Ishikawa (cell line): ENCODE measurements around the gene CROCC2.

Experiments
- CEBPB ChIP-seq: IDR thresholded peaks from 2 replicates; pipeline ENCODE4 v1.6.1; 2012
- CREB1 ChIP-seq: IDR thresholded peaks from 2 replicates; pipeline ENCODE4 v1.6.1; 2012; ENCODE audit warnings: low read depth
- EGR1 ChIP-seq: IDR thresholded peaks from 2 replicates; pipeline ENCODE4 v1.6.1; 2012
- EP300 ChIP-seq: IDR thresholded peaks from 2 replicates; pipeline ENCODE4 v1.6.1; 2012; ENCODE audit warnings: borderline replicate concordance
- FOXM1 ChIP-seq: IDR thresholded peaks from 2 replicates; pipeline ENCODE4 v1.6.1; 2012; ENCODE audit warnings: low read depth, borderline replicate concordance
- NFIC ChIP-seq: IDR thresholded peaks from 2 replicates; pipeline ENCODE4 v1.6.1; 2012
- RAD21 ChIP-seq: IDR thresholded peaks from 2 replicates; pipeline ENCODE4 v1.6.1; 2012; ENCODE audit warnings: low read depth
- TAF1 ChIP-seq: IDR thresholded peaks from 2 replicates; pipeline ENCODE4 v1.6.1; 2012; ENCODE audit warnings: low read depth, mild to moderate bottlenecking
- TCF12 ChIP-seq: IDR thresholded peaks from 2 replicates; pipeline ENCODE4 v1.6.1; 2012; ENCODE audit warnings: low read depth
- TEAD4 ChIP-seq: IDR thresholded peaks from 2 replicates; pipeline ENCODE4 v1.6.1; 2012
- YY1 ChIP-seq: IDR thresholded peaks from 2 replicates; pipeline ENCODE4 v1.6.1; 2012; ENCODE audit warnings: low read depth
- ZBTB7A ChIP-seq: IDR thresholded peaks from 2 replicates; pipeline ENCODE4 v1.6.1; 2012; ENCODE audit warnings: low read depth
- TF ChIP-seq, protein P1 (sequence below): IDR thresholded peaks from 2 replicates; pipeline ENCODE4 v1.6.1; 2012
- TF ChIP-seq, protein P2 (sequence below): IDR thresholded peaks from 2 replicates; pipeline ENCODE4 v1.6.1; 2012; ENCODE audit warnings: low read depth, mild to moderate bottlenecking
- TF ChIP-seq, protein P3 (sequence below): IDR thresholded peaks from 2 replicates; pipeline ENCODE4 v1.6.1; 2012

Gene CROCC2

DNA sequence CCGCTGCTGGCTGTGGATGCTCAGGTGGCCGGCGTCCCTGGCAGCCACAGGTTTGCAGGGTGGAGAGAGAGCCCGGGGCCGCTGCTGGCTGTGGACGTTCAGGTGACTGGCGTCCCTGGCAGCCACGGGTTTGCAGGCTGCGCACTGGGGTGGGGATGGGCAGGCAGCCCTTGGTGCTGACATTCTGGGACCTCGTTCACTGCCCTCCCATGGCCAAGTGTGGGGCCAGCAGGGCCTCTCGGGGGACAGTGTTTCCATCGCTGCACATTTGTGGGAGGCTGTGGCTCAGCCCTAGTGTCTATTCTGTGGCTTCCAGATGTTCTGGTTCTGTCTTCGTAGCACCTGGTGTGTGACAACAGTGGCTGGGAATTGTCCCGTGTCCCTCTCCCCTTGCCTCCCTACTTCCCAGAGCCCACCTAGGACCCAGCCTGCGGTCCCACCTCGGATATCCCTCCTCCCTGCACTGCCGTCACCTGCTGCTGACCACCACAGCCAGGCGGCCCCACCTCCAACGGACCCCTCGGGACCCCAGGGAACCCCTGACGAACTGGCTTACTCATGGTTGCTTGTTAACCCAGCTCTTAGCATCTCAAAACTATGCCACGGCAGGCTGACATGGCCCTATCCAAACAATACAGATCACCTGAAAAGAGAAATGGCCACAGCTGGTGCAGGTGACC lies 915 bp downstream of the CROCC2 start:
- no peak for TF ChIP-seq NFIC
- TF ChIP-seq, protein P1, sequence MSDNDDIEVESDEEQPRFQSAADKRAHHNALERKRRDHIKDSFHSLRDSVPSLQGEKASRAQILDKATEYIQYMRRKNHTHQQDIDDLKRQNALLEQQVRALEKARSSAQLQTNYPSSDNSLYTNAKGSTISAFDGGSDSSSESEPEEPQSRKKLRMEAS = no peak
- no peak for TF ChIP-seq ZBTB7A
- no peak for TF ChIP-seq CREB1
- TF ChIP-seq RAD21 = no peak
- TF ChIP-seq FOXM1 = no peak

DNA sequence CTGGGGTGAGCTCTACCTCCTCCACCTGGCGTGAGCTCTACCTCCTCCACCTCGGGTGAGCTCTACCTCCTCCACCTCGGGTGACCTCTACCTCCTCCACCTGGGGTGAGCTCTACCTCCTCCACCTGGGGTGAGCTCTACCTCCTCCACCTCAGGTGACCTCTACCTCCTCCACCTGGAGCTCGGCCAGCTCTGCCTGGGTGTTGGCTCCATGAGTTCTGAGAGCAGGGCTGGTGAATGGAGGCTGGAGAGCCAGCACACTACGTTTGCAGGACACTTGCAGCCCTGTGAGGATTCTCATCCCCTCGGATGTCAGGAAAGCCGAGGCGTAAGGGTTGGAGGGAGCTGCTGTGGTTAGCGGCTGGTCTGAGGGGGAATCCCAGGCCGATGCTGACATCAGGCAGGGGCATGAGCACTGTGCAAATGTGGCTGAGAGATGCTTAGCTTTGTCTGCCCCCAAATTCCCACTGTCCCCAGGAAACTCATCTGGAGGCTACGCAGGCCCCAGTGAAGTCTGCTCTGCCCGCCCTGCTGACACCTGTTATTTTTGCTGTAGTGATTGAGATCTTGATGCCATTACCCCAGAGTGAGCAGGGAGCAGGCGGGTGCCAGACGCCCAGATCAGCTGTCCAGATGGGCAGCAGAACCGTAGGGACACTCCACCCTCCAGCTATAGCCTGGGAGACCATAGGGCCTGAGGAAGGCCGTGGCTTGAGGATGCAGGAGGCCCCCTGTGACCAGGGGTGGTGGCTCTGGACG lies 3.3 kb downstream of the CROCC2 start:
- TF ChIP-seq TCF12 (no peak), EP300 (no peak), TAF1 (no peak), FOXM1 (no peak), ZBTB7A (no peak), YY1 (no peak), EGR1 (no peak)
- TF ChIP-seq, protein P1 = no peak

DNA sequence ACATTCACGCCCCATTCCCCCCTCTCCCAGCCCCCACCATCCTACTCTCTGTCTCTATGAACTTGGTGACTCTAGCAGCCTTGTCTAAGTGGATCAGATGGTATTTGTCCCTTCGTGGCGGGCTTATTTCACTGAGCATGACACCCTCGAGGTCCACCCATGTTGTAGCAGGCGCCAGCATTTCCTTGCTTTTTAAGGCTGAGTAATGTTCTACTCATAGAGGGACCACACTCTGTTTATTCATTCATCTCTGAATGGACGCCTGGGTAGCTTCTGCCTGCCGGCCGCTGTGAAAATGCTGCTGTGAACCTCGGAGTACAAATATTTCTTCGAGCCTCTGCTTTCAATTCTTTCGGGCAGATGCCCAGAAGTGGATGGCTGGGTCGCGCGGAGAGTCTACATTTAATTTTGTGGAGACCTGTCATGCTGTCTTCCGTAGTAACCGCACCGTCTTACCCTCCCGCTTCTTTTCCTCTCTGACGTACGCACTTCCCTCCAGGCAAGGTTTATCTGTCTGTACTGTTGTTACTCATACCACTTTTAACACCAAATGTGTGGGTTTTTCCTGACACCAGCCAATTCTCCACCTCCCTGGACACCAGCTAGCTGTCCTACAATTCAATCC lies 5.6 kb downstream of the CROCC2 start:
- no peak for TF ChIP-seq RAD21
- TF ChIP-seq YY1 = no peak
- TF ChIP-seq EGR1 = no peak
- no peak for TF ChIP-seq TCF12
- TF ChIP-seq, protein P2, sequence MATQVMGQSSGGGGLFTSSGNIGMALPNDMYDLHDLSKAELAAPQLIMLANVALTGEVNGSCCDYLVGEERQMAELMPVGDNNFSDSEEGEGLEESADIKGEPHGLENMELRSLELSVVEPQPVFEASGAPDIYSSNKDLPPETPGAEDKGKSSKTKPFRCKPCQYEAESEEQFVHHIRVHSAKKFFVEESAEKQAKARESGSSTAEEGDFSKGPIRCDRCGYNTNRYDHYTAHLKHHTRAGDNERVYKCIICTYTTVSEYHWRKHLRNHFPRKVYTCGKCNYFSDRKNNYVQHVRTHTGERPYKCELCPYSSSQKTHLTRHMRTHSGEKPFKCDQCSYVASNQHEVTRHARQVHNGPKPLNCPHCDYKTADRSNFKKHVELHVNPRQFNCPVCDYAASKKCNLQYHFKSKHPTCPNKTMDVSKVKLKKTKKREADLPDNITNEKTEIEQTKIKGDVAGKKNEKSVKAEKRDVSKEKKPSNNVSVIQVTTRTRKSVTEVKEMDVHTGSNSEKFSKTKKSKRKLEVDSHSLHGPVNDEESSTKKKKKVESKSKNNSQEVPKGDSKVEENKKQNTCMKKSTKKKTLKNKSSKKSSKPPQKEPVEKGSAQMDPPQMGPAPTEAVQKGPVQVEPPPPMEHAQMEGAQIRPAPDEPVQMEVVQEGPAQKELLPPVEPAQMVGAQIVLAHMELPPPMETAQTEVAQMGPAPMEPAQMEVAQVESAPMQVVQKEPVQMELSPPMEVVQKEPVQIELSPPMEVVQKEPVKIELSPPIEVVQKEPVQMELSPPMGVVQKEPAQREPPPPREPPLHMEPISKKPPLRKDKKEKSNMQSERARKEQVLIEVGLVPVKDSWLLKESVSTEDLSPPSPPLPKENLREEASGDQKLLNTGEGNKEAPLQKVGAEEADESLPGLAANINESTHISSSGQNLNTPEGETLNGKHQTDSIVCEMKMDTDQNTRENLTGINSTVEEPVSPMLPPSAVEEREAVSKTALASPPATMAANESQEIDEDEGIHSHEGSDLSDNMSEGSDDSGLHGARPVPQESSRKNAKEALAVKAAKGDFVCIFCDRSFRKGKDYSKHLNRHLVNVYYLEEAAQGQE = no peak
- TF ChIP-seq, protein P3, sequence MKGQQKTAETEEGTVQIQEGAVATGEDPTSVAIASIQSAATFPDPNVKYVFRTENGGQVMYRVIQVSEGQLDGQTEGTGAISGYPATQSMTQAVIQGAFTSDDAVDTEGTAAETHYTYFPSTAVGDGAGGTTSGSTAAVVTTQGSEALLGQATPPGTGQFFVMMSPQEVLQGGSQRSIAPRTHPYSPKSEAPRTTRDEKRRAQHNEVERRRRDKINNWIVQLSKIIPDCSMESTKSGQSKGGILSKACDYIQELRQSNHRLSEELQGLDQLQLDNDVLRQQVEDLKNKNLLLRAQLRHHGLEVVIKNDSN = no peak
- TF ChIP-seq TAF1 = no peak
- TF ChIP-seq, protein P1 = no peak
- TF ChIP-seq TEAD4 = no peak
- TF ChIP-seq ZBTB7A = no peak
- TF ChIP-seq CEBPB = no peak
- no peak for TF ChIP-seq NFIC
- TF ChIP-seq FOXM1 = no peak

DNA sequence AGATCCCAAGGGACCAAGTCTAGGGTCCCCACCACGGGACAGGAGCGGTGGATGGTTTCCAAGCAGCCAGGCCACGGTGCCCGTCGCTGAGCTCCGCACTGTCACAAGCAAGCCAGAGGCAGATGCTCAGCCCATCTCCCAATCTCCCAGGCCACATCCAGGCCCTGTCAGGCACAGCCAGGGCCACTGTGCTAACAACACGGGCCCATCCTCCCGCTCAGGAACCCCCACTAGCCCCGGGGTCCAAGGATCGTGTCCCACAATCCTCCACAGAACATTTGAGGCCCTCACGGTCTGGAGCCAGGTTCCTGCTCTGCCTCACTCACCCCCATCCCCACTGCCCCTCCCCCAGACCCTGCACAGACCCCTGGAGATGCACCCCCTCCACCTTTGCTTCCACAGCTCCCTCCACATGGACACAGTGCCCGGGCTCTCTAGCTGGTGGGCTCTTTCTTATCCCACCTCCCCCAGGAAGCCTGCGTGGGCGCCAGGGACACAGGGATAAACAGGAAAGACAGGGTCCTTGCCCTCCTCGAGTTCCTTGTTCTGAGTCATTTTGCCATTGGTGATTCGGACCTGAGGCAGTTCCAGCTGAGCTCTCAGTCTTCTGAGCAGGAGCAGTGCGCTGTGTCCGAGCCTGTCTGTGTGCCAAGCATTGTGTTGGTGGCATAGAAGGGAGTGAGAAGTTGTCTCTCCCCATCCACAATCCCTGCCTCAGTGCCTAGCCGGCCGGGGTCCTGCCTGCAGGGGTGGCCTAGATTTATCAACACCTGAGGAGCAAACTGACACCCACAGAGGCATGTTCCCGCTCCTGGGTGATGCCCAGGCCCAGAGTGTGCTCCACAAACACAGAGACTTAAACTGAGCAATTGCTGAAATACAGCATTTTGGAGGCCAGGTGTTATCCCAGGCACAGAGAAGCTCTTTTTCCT lies 7.0 kb downstream of the CROCC2 start:
- TF ChIP-seq, protein P1 = peak; percentile 25; the same call in 1 of the 2 replicates
- no peak for TF ChIP-seq EGR1

DNA sequence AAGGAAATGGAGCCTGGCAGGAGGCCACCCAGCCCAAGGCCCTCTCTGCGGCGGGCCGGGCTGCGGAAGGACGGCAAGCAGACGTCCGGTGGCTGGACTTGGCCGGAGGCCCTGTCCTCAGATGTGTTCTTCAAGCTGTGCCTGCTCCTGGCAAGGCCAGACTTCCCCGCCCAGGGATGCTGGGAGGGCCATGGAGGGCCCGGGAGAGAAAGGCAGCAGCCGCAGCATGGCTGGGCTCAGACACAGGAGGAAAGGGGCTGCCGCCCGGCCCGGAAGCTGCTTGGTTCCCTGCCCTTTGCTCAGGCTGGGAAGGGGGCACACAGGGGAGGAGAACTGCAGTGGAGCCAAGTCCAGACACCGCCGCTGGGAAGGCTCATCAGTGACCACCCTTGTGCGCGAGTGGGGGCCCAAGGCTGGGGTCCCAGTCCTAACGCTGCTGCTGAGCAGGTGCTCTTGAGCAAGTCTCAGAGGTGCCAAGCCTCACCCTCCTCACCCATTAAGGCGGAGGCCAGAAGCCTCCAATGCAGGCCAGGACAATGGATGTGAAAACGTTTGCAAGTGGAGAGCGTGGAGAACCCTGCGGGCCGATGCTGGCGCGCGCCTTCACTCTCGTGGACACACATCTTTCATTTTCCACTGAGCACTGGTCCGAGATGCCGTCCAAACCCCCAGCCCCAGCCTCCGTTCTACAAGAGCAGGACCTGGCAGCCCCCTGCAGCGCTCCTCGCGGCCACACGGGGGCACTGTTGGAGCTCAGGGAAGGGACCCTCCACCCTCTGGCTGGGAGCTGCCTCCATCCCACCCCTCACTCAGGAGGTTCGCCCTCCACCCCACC lies 7.9 kb downstream of the CROCC2 start:
- TF ChIP-seq, protein P1 = no peak
- peak; percentile 88 for TF ChIP-seq NFIC
- no peak for TF ChIP-seq CEBPB
- peak; percentile 77 for TF ChIP-seq RAD21
- peak; percentile 95; the same call in 1 of the 2 replicates for TF ChIP-seq ZBTB7A
- TF ChIP-seq YY1 = 0 out of 2 replicates have a peak, but pooled peaks have one; percentile 45
- TF ChIP-seq, protein P3 = no peak
- no peak; the same call in 1 of the 2 replicates for TF ChIP-seq FOXM1
- no peak for TF ChIP-seq TAF1
- peak; percentile 85 for TF ChIP-seq TCF12
- no peak for TF ChIP-seq EGR1
- TF ChIP-seq TEAD4 = no peak
- TF ChIP-seq EP300 = peak; percentile 69
- TF ChIP-seq, protein P2 = no peak
- TF ChIP-seq CREB1 = no peak
